Stimulated activated CD4-positive, alpha-beta T cell treated with anti-CD3 and anti-CD28 coated beads, Interleukin-12 subunit alpha, Interleukin-12 subunit beta, amount 100 ng/mL, for 4 hours (primary cell): ENCODE data around the gene CSK.

Source experiments
- DNase-seq: peaks from one replicate; pipeline ENCODE4 v3.0.0-alpha.2; 2020

Gene CSK

DNA sequence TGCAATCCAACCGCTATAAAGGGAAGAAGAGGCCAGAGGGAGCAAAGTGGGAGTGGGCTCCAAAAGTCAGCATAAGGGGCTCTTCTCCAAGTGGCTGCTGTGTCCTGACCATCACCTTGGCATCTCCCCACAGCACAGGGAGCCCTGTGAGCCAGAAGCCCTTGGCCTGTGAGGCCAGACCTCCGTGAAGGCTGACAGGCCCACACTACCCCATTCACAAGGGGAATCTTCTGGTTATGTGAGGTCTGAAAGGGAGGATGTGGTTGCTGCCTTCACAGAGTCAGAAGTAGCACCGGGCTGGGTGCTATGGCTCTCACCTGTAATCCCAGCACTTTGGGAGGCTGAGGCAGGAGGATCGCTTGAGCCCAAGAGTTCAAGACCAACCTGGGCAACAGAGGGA, 63.7 kb downstream of the CSK start:
- no peak for DNase-seq

- DNase-seq, result no peak
Measured at GRCh38 chr15:74847432-74847831, 65.6 kb downstream of the CSK start.

- no peak for DNase-seq
Measured at GRCh38 chr15:74850393-74850792, 68.5 kb downstream of the CSK start.

DNA sequence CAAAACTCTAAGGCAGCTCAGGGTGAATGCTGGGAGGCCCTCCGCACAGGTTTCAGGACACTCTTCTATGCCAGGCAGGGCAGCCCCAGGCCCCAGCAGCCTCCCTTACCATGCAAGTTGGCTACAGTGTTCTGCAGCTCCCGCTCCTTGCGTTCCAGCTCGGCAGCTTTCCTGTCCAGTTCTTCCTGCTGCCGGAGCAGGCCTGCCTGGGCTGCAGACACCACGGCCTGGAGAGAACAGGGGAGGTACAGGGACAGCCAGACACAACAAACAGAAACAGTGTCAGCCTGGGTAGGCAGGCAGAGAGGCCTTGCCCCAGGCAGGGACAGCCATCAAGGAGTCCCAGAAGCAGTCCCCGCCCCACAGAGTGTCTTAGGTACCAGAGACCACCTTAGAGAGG, 70.1 kb downstream of the CSK start:
- DNase-seq, result no peak
